Transverse colon (tissue), 4 donors: ENCODE data around the gene LMCD1. TPM values are rescaled to one million over a fixed set of nuclear protein-coding genes. Genes with fewer than 3 reads are reported as not detected.

ENCODE experiments used
- DNase-seq: peaks from one replicate; pipeline ENCODE4 v3.0.0-alpha.2; 2019
- H3K27ac ChIP-seq, 4 donors: fragments of 200-600 bp; sonication (generic); 2 replicates each; pipeline ENCODE4 v1.5.1; 2016 to 2018; ENCODE audit warnings: inconsistent platforms in 4 of 4
- H3K27me3 ChIP-seq: fragments of 200-600 bp; sonication (generic); 2 replicates; pipeline ENCODE4 v1.5.1; 2017; ENCODE audit warnings: inconsistent platforms
- H3K36me3 ChIP-seq, 4 donors: fragments of 200-600 bp; sonication (generic); 2 replicates each; pipeline ENCODE4 v1.5.1; 2017 to 2019; ENCODE audit warnings: inconsistent platforms in 4 of 4
- H3K4me1 ChIP-seq, 4 donors: fragments of 200-600 bp; sonication (generic); 2 replicates each; pipeline ENCODE4 v1.5.1; 2017 to 2020; ENCODE audit warnings: inconsistent platforms in 4 of 4
- H3K4me3 ChIP-seq, 4 donors: fragments of 200-600 bp; sonication (generic); 1 replicate in 1 of 4; 2 replicates in 3 of 4; pipeline versions ENCODE4 v1.5.1 to v1.6.1; 2017 to 2019; ENCODE audit warnings: inconsistent platforms in 4 of 4
- H3K9me3 ChIP-seq, 2 donors: fragments of 200-600 bp; sonication (generic); 2 replicates each; pipeline ENCODE4 v1.5.1; 2017 to 2019; ENCODE audit warnings: inconsistent platforms in 2 of 2
- EP300 ChIP-seq: sonication (generic); formaldehyde crosslinking; IDR thresholded peaks from one replicate; pipeline ENCODE4 v1.6.1; 2017; ENCODE audit warnings: antibody characterized with exemption, low read depth
- POLR2A ChIP-seq: fragments of 450-650 bp; IDR thresholded peaks from one replicate; pipeline ENCODE4 v1.6.1; 2016; ENCODE audit warnings: antibody characterized with exemption, mild to moderate bottlenecking, moderate library complexity
- POLR2AphosphoS5 ChIP-seq, 3 donors: sonication (generic); formaldehyde crosslinking; IDR thresholded peaks; one replicate each; pipeline ENCODE4 v1.6.1; 2016; ENCODE audit warnings: antibody characterized with exemption in 3 of 3
- WGBS, 2 donors: methylation state at CpG; one replicate each; pipeline ENCODE4 v1.1.5; 2018; ENCODE audit warnings: low coverage in 1 of 2; 5-methylcytosine and 5-hydroxymethylcytosine counted together
- in situ Hi-C, 4 donors: fragments of 200-750 bp; cut with MboI; loops; one replicate each; pipeline versions ENCODE4 v1.15.0 to v1.15.1; 2017; ENCODE audit warnings: low sequenced_read_pairs in 3 of 4, low pct_ligation_motif_present in 1 of 4, low pct_unique_long_range_greater_than_20kb in 1 of 4
- intact Hi-C: fragments of 100-400 bp; cut with DNase I; formaldehyde crosslinking; loops from one replicate; pipeline ENCODE4 v1.15.1; 2023; ENCODE audit warnings: low total_unique reads
- total RNA-seq, 4 donors: library from RNA; depleted of rRNA; stranded (reverse); fragments of >200 nt; gene quantifications; one replicate each; pipeline ENCODE4 v1.1.0, GENCODE V29; 2016
- TF ChIP-seq, protein P1 (sequence below), 5 experiments: fragments of 200-600 bp in 3 of 5; fragments of 450-650 bp in 2 of 5; sonication (generic) in 3 of 5; IDR thresholded peaks; 1 replicate in 2 of 5; 2 replicates in 3 of 5; pipeline ENCODE4 v1.5.1; 2016 to 2017; ENCODE audit warnings: antibody characterized with exemption in 5 of 5, inconsistent platforms in 3 of 5, mild to moderate bottlenecking in 2 of 5, moderate library complexity in 1 of 5

LMCD1 gene
- total RNA-seq, 4 donors from 2014 or later: 6.7 to 26.6 (median 9.6) TPM

DNA sequence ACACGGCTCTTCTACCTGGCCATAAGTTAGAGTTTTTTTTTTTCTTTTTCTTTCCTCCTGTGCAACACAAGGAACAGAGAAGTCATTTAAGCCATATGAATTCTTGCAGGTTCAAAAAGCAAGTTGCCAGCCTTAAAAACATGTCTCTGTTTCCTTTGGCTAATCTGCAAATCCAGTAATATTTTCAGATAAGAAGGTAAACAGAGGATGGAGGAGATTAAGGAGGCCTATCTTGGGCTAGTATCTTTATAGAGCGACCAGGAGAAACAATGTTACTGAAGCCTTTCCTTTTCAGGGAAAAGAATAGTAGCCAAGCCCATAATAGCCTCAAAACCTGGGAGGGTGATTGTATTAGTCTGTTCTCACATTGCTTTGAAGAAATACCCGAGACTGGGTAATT, 20.9 kb upstream of the LMCD1 start:
- TF ChIP-seq POLR2AphosphoS5 (IDR thresholded peaks at IDR 0.05) (no peak), POLR2A (no peak), EP300 (no peak)
- TF ChIP-seq, protein P1, sequence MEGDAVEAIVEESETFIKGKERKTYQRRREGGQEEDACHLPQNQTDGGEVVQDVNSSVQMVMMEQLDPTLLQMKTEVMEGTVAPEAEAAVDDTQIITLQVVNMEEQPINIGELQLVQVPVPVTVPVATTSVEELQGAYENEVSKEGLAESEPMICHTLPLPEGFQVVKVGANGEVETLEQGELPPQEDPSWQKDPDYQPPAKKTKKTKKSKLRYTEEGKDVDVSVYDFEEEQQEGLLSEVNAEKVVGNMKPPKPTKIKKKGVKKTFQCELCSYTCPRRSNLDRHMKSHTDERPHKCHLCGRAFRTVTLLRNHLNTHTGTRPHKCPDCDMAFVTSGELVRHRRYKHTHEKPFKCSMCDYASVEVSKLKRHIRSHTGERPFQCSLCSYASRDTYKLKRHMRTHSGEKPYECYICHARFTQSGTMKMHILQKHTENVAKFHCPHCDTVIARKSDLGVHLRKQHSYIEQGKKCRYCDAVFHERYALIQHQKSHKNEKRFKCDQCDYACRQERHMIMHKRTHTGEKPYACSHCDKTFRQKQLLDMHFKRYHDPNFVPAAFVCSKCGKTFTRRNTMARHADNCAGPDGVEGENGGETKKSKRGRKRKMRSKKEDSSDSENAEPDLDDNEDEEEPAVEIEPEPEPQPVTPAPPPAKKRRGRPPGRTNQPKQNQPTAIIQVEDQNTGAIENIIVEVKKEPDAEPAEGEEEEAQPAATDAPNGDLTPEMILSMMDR (IDR thresholded peaks at IDR 0.05): no peak
- DNase-seq: no peak
- intact Hi-C loops: no loop called here
- 27 to 53% methylated on average over 2 to 3 of the region's 3 CpGs for WGBS, 2 donors
- in situ Hi-C loops: no loop called here
- Histone ChIP-seq H3K4me1 (no peaks in the 10 kb centered on the region), H3K9me3 (no peaks in the 10 kb centered on the region), H3K27ac (no peak overlapping the region), H3K4me3 (no peak overlapping the region), H3K27me3 (no peaks in the 10 kb centered on the region), H3K36me3 (no peaks in the 10 kb centered on the region)

DNA sequence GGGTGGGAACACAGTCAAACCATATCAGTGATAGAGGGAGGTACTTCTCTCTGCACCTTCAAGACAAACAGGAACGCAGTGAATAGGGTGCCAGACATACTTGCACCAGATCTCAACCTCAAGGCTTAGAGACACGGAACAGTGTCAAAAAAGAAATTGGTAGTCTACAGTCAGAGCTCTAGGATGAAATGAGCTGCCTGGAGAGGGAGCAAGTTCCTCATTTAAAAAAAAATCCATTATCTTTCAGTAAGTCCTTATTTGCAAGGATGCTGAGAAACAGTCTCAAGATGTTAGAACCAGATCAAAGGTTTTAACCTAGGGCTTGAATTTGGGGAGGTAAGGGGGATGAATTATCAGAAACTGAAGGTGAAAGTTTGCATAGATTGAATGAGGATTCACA, 20.2 kb upstream of the LMCD1 start:
- no peak for TF ChIP-seq EP300
- TF ChIP-seq, protein P1 (IDR thresholded peaks at IDR 0.05): no peak
- TF ChIP-seq POLR2AphosphoS5 (IDR thresholded peaks at IDR 0.05): no peak
- no peak for TF ChIP-seq POLR2A
- Histone ChIP-seq H3K27ac (no peak overlapping the region), H3K4me3 (no peak overlapping the region), H3K4me1 (no peaks in the 10 kb centered on the region), H3K9me3 (no peaks in the 10 kb centered on the region), H3K27me3 (no peaks in the 10 kb centered on the region), H3K36me3 (no peaks in the 10 kb centered on the region)
- intact Hi-C loops (no loop called here), in situ Hi-C loops (no loop called here)
- no peak for DNase-seq
- 76 to 80% methylated on average over 2 of the region's 2 CpGs for WGBS, 2 donors

DNA sequence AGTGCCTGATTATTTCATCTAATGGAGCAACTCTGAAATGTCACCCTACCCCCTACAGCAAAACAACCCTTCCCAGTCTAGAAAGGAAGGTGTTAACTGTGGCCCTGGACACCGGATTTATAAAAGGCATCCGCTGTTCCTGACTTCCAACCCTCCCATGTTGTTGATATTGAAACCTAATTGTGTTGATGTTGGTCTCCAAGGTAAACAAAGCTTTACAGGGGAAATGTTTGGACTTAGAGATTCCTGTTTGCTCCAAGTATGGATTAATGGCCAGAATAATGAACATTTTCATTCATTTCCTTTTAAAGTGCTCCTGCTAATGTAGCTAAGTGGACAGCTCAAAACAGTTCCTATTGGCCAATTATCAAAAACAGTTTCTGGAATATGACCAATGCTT, 19.4 kb upstream of the LMCD1 start:
- no peak for DNase-seq
- intact Hi-C loops: no loop called here
- WGBS, 2 donors: 50% methylated on average over 2 of the region's 2 CpGs; no CpG with 5 or more reads in 1 of the 2 donors
- TF ChIP-seq EP300 (no peak), POLR2A (no peak), POLR2AphosphoS5 (IDR thresholded peaks at IDR 0.05) (no peak)
- TF ChIP-seq, protein P1 (IDR thresholded peaks at IDR 0.05): no peak
- no peak overlapping the region for H3K4me3 ChIP-seq
- no peaks in the 10 kb centered on the region for H3K9me3 ChIP-seq
- in situ Hi-C loops: no loop called here
- H3K36me3 ChIP-seq: no peaks in the 10 kb centered on the region
- no peaks in the 10 kb centered on the region for H3K27me3 ChIP-seq
- H3K4me1 ChIP-seq: no peaks in the 10 kb centered on the region
- H3K27ac ChIP-seq: peak overlapping the region; percentile 6 to 66 (median 46)

DNA sequence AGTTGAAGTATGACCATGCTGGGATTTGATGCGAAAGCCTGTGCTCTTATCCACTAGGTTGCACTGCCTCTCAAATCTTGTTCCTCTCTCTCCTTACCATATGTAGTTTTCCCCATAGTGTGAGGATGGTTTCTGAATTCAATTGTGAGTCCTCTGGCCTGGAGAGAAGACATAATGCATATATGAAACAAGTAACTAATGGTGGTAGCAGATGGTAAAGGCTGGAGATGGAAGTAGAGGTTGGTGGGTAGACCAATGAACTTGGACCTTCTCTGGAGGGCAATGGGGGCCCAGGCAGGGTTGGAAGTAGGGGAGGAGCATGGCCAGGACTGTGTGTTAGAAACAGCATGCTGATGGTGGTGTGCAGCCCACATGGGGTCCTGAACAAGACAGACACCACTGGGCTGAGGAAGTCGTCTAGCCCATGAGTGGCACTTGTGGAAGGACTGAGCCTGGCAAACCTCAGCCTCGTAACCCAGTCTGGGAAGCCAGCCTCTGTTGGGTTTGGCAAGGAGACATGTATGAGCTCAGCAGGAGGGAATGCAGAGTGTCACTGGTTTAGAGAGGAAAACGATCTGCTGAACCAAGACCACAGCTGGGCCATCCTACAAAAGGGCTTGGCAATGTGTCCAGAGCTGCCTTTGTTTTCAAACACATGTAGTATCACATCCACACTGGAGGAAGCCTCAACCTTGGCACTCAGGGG, 18.5 kb upstream of the LMCD1 start:
- H3K27ac ChIP-seq: peak overlapping the region; percentile 6 to 66 (median 46)
- H3K36me3 ChIP-seq: no peaks in the 10 kb centered on the region
- in situ Hi-C loops (no loop called here), intact Hi-C loops (loop anchor here (1.0 kb wide), 1 partner anchor 124 kb away; no protein-coding TSS in a partner anchor)
- H3K27me3 ChIP-seq: no peaks in the 10 kb centered on the region
- H3K4me3 ChIP-seq: no peak overlapping the region
- 46 to 100% methylated on average over 1 to 4 of the region's 4 CpGs for WGBS, 2 donors
- H3K9me3 ChIP-seq: no peaks in the 10 kb centered on the region
- TF ChIP-seq EP300 (no peak), POLR2A (no peak), POLR2AphosphoS5 (IDR thresholded peaks at IDR 0.05) (peak in 2 of 3 donors; percentile 46 to 56)
- TF ChIP-seq, protein P1 (IDR thresholded peaks at IDR 0.05): no peak
- peak; percentile 23 for DNase-seq
- no peaks in the 10 kb centered on the region for H3K4me1 ChIP-seq
